DOHH2 (cell line): Measurements from ENCODE around the gene ACADS.

Experiments
- EZH2phosphoT487 ChIP-seq: fragments of 200-600 bp; sonication (generic); IDR thresholded peaks from 2 replicates; pipeline ENCODE4 v1.6.1; 2017; ENCODE audit warnings: borderline replicate concordance, mild to moderate bottlenecking, antibody characterized with exemption, low read length, moderate library complexity, mixed read lengths
- TF ChIP-seq, protein P1 (sequence below): fragments of 200-600 bp; sonication (generic); IDR thresholded peaks from one replicate; pipeline ENCODE4 v1.5.1; 2014; ENCODE audit warnings: antibody characterized with exemption, mild to moderate bottlenecking, low read depth, low read length; ENCODE audit not compliant: poor library complexity, severe bottlenecking

DNA sequence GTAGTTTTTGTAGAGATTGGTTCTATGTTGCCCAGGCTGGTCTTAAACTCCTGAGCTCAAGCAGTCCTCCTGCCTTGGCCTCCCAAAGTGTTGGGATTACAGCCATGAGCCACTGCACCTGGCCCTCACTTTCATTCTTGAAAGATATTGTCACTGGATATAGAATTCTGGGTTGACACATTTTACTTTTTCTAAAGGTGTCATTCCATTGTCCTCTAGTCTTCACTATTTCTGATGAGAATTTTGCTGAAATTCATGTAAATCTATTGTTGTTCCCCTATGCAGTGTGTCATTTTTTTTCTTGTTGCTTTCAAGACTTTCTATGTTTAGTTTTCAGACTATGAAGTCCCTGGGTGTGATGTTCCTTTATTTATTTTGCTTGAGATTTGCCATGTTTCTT, 29.2 kb downstream of the ACADS start:
- TF ChIP-seq, protein P1, sequence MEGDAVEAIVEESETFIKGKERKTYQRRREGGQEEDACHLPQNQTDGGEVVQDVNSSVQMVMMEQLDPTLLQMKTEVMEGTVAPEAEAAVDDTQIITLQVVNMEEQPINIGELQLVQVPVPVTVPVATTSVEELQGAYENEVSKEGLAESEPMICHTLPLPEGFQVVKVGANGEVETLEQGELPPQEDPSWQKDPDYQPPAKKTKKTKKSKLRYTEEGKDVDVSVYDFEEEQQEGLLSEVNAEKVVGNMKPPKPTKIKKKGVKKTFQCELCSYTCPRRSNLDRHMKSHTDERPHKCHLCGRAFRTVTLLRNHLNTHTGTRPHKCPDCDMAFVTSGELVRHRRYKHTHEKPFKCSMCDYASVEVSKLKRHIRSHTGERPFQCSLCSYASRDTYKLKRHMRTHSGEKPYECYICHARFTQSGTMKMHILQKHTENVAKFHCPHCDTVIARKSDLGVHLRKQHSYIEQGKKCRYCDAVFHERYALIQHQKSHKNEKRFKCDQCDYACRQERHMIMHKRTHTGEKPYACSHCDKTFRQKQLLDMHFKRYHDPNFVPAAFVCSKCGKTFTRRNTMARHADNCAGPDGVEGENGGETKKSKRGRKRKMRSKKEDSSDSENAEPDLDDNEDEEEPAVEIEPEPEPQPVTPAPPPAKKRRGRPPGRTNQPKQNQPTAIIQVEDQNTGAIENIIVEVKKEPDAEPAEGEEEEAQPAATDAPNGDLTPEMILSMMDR, result no peak
- TF ChIP-seq EZH2phosphoT487, result no peak
